HG03139 (cell line): ENCODE data around the gene DPPA3.
"Not testable (repeated sequence)": the region's sequence is repeated elsewhere in the genome, so short reads cannot be mapped to it uniquely, and the experiment has no call there.

ENCODE experiments used
- ATAC-seq: cut with Tn5 transposase; IDR thresholded peaks from one replicate; pipeline ENCODE4 v1.9.1; 2021; ENCODE audit not compliant: unreplicated experiment

DPPA3 gene

GRCh38 chr12:7711133-7711532, at the start of gene DPPA3:
TSS of gene DPPA3 (plus strand) at chr12:7711433. CDS start at chr12:7711571, 138 bp downstream.
- ATAC-seq, result no peak

- no peak for ATAC-seq
Observed at GRCh38 chr12:7661741-7662140, 49.5 kb upstream of the DPPA3 start.

- no peak for ATAC-seq
Observed at GRCh38 chr12:7666595-7666994, 44.6 kb upstream of the DPPA3 start.

GRCh38 chr12:7667125-7667524, 44.1 kb upstream of the DPPA3 start:
- ATAC-seq, result no peak

GRCh38 chr12:7668171-7668570, 43.1 kb upstream of the DPPA3 start:
- no peak for ATAC-seq

- not testable (repeated sequence) for ATAC-seq
Observed at GRCh38 chr12:7675455-7675854, 35.8 kb upstream of the DPPA3 start.

GRCh38 chr12:7677432-7677888, 33.8 kb upstream of the DPPA3 start:
- ATAC-seq, result not testable (repeated sequence)

- no peak for ATAC-seq
Observed at GRCh38 chr12:7678744-7679143, 32.5 kb upstream of the DPPA3 start.

GRCh38 chr12:7679251-7680045, 31.8 kb upstream of the DPPA3 start:
- ATAC-seq, result no peak

GRCh38 chr12:7681535-7681934, 29.7 kb upstream of the DPPA3 start:
- no peak for ATAC-seq

- ATAC-seq, result no peak
Observed at GRCh38 chr12:7693793-7694192, 17.4 kb upstream of the DPPA3 start.

GRCh38 chr12:7694556-7695236, 16.5 kb upstream of the DPPA3 start:
- no peak for ATAC-seq

- no peak for ATAC-seq
Observed at GRCh38 chr12:7695237-7695560, 16.0 kb upstream of the DPPA3 start.

GRCh38 chr12:7695566-7696197, 15.6 kb upstream of the DPPA3 start, which contains the start of gene GDF3:
TSS of gene GDF3 (minus strand) at chr12:7695775. CDS start at chr12:7695728, 47 bp downstream.
- no peak for ATAC-seq

- ATAC-seq, result no peak
Observed at GRCh38 chr12:7705846-7706245, 5.4 kb upstream of the DPPA3 start.

GRCh38 chr12:7709969-7710675, 1.1 kb upstream of the DPPA3 start:
- ATAC-seq, result no peak

- no peak for ATAC-seq
Observed at GRCh38 chr12:7712841-7713442, 1.7 kb downstream of the DPPA3 start.

GRCh38 chr12:7716381-7716780, 5.1 kb downstream of the DPPA3 start:
- no peak for ATAC-seq

GRCh38 chr12:7719946-7720730, 8.9 kb downstream of the DPPA3 start:
- no peak for ATAC-seq

- no peak for ATAC-seq
Observed at GRCh38 chr12:7723926-7724325, 12.7 kb downstream of the DPPA3 start.
